CD4-positive, alpha-beta memory T cell (primary cell): ENCODE results near the gene MPP4. TPM values are rescaled to one million over a fixed set of nuclear protein-coding genes. Genes with fewer than 3 reads are reported as not detected.

Source experiments
- CTCF ChIA-PET: fragments of 350-600 bp; sonication (Branson Sonifier 250); formaldehyde crosslinking; loops from one replicate; lab custom pipeline; 2021; ENCODE audit warnings: inconsistent platforms; ENCODE audit not compliant: partially characterized antibody; lab: Charles Lee
- POLR2A ChIA-PET: fragments of 350-600 bp; sonication (Branson Sonifier 250); formaldehyde crosslinking; loops from one replicate; lab custom pipeline; 2021; ENCODE audit not compliant: partially characterized antibody; lab: Charles Lee
- DNase-seq, 5 donors: peaks; one replicate each; pipeline versions ENCODE4 v3.0.0 to v3.0.0-alpha.2; 2020 to 2022; ENCODE audit warnings: mixed read lengths in 1 of 5
- H3K27ac ChIP-seq: one replicate; pipeline ENCODE4 v1.7.0; 2013; ENCODE audit warnings: low read depth, low read length
- H3K27me3 ChIP-seq: 2 replicates; pipeline ENCODE4 v1.7.0; 2013; ENCODE audit warnings: mild to moderate bottlenecking, low read length, moderate library complexity; ENCODE audit not compliant: insufficient read depth
- H3K36me3 ChIP-seq: 2 replicates; pipeline ENCODE4 v1.7.0; 2013; ENCODE audit warnings: mild to moderate bottlenecking, low read length, moderate library complexity; ENCODE audit not compliant: insufficient read depth
- H3K4me1 ChIP-seq: 2 replicates; pipeline ENCODE4 v1.7.0; 2013; ENCODE audit warnings: mild to moderate bottlenecking, low read length, moderate library complexity; ENCODE audit not compliant: insufficient read depth
- H3K4me3 ChIP-seq, 2 donors: one replicate each; pipeline ENCODE4 v1.7.0; 2013; ENCODE audit warnings: low read length in 2 of 2, mild to moderate bottlenecking in 1 of 2
- H3K9me3 ChIP-seq, 2 donors: one replicate each; pipeline ENCODE4 v1.7.0; 2013; ENCODE audit warnings: low read length in 2 of 2, control low read depth in 1 of 2; ENCODE audit not compliant: control insufficient read depth in 1 of 2
- H3K27ac Mint-ChIP-seq, 7 donors: one replicate each; pipeline ENCODE4 v1.8.0; 2020 to 2021; ENCODE audit warnings: mixed read lengths in 7 of 7, mild to moderate bottlenecking in 6 of 7, inconsistent platforms in 3 of 7, moderate library complexity in 3 of 7
- H3K27me3 Mint-ChIP-seq, 2 donors: one replicate each; pipeline ENCODE4 v1.8.0; 2020 to 2021; ENCODE audit warnings: mixed read lengths in 2 of 2
- H3K36me3 Mint-ChIP-seq, 2 donors: one replicate each; pipeline ENCODE4 v1.8.0; 2020 to 2021; ENCODE audit warnings: mixed read lengths in 2 of 2, inconsistent platforms in 1 of 2, mild to moderate bottlenecking in 1 of 2
- H3K4me1 Mint-ChIP-seq, 4 donors: one replicate each; pipeline ENCODE4 v1.8.0; 2020 to 2021; ENCODE audit warnings: mixed read lengths in 4 of 4, mild to moderate bottlenecking in 1 of 4
- H3K4me3 Mint-ChIP-seq, 8 donors: one replicate each; pipeline ENCODE4 v1.8.0; 2020 to 2021; ENCODE audit warnings: mixed read lengths in 8 of 8, mild to moderate bottlenecking in 7 of 8, moderate library complexity in 6 of 8, inconsistent platforms in 3 of 8
- H3K9me3 Mint-ChIP-seq, 8 donors: one replicate each; pipeline ENCODE4 v1.8.0; 2020 to 2021; ENCODE audit warnings: mixed read lengths in 8 of 8, mild to moderate bottlenecking in 5 of 8, inconsistent platforms in 3 of 8, moderate library complexity in 1 of 8
- intact Hi-C: fragments of 100-400 bp; cut with micrococcal nuclease; formaldehyde crosslinking; loops from one replicate; pipeline ENCODE4 v1.15.1; 2023
- polyA plus RNA-seq, 2 donors: library from polyadenylated mRNA; unstranded; fragments of 300-500 nt; fragmentation: Illumina TruSeq; gene quantifications; one replicate each; pipeline ENCODE4 v1.2.3, GENCODE V29; 2021
- total RNA-seq, 2 experiments: library from RNA; stranded (reverse); gene quantifications; one replicate each; pipeline ENCODE4 v1.2.3, GENCODE V29; 2021

MPP4 gene
- total and polyA plus RNA-seq, 4 experiments from 2014 or later = not detected

GRCh38 chr2:201644001-201644400, 54.4 kb downstream of the MPP4 start:
- no peak overlapping the region for H3K4me3 ChIP-seq
- H3K4me1 Mint-ChIP-seq = peaks cover 7 to 23% (median 7%) of the 10 kb centered on the region in 4 donors
- no peaks in the 10 kb centered on the region for H3K4me1 ChIP-seq
- intact Hi-C loops = loop anchor here (5.0 kb wide), 2 partner anchors 682 to 733 kb away; partner anchors contain the start of genes BMPR2 and ORC2
- no peaks in the 10 kb centered on the region for H3K9me3 ChIP-seq
- peaks cover 0 to 8% of the 10 kb centered on the region in 2 donors for H3K36me3 Mint-ChIP-seq
- no peak overlapping the region for H3K27ac ChIP-seq
- peak overlapping the region in 6 of 7 donors; percentile 84 to 95 (median 91) for H3K27ac Mint-ChIP-seq
- H3K9me3 Mint-ChIP-seq = no peaks in the 10 kb centered on the region
- peak in 1 of 5 donors; percentile 4 for DNase-seq
- H3K27me3 ChIP-seq = no peaks in the 10 kb centered on the region
- ChIA-PET CTCF (no interaction called here), POLR2A (interaction anchor here (1.2 to 2.9 kb wide), 4 partner anchors 13 to 528 kb away, joined by 3 to 29 read pairs (median 16); partner anchors contain the start of genes ALS2, CFLAR, STRADB and TRAK2)
- H3K4me3 Mint-ChIP-seq = peak overlapping the region; percentile 49 to 89 (median 85)
- H3K27me3 Mint-ChIP-seq = peaks cover 0 to under 1% of the 10 kb centered on the region in 2 donors
- no peaks in the 10 kb centered on the region for H3K36me3 ChIP-seq

- no peaks in the 10 kb centered on the region for H3K9me3 ChIP-seq
- H3K27ac ChIP-seq = peak within 1 kb of the TSS; percentile 83
- no peaks in the 10 kb centered on the region for H3K27me3 Mint-ChIP-seq
- H3K4me3 ChIP-seq = peak within 1 kb of the TSS; percentile 92 to 97
- CTCF ChIA-PET = interaction anchor here (1.0 kb wide), 1 partner anchor 411 kb away, joined by 3 read pairs; no protein-coding TSS in a partner anchor
- H3K36me3 ChIP-seq = no peaks in the 10 kb centered on the region
- H3K36me3 Mint-ChIP-seq = peaks cover 0 to 8% of the 10 kb centered on the region in 2 donors
- no peaks in the 10 kb centered on the region for H3K4me1 ChIP-seq
- peaks cover 7 to 23% (median 7%) of the 10 kb centered on the region in 4 donors for H3K4me1 Mint-ChIP-seq
- POLR2A ChIA-PET = interaction anchor here (0.7 to 2.9 kb wide), 14 partner anchors 10 to 930 kb away, joined by 3 to 29 read pairs (median 4); partner anchors contain the start of genes ALS2, BZW1, CASP8 and CFLAR
- peak within 1 kb of the TSS; percentile 95 to 100 (median 96) for H3K27ac Mint-ChIP-seq
- H3K4me3 Mint-ChIP-seq = peak within 1 kb of the TSS; percentile 89 to 99 (median 96)
- intact Hi-C loops = loop anchor here (2.0 to 5.0 kb wide), 4 partner anchors 389 to 931 kb away; partner anchors contain the start of genes BMPR2, FZD7 and ORC2
- H3K27me3 ChIP-seq = no peaks in the 10 kb centered on the region
- H3K9me3 Mint-ChIP-seq = no peaks in the 10 kb centered on the region
- peak in 4 of 5 donors; percentile 56 to 65 (median 58) for DNase-seq
Measured at GRCh38 chr2:201643216-201643890, 55.1 kb downstream of the MPP4 start, which contains the start of gene TMEM237. Gene TMEM237, minus strand, starts transcription at chr2:201643503. Its CDS starts 103 bp downstream, at chr2:201643400.

- no peaks in the 10 kb centered on the region for H3K27me3 Mint-ChIP-seq
- POLR2A ChIA-PET = interaction anchor here (0.7 to 2.9 kb wide), 14 partner anchors 9 to 930 kb away, joined by 3 to 29 read pairs (median 4); partner anchors contain the start of genes ALS2, BZW1, CASP8 and CFLAR
- no peaks in the 10 kb centered on the region for H3K4me1 ChIP-seq
- CTCF ChIA-PET = interaction anchor here (0.8 to 1.0 kb wide), 2 partner anchors 190 to 411 kb away, joined by 3 read pairs; no protein-coding TSS in a partner anchor
- peak overlapping the region; percentile 92 to 97 for H3K4me3 ChIP-seq
- peaks cover 0 to 8% of the 10 kb centered on the region in 2 donors for H3K36me3 Mint-ChIP-seq
- peak overlapping the region; percentile 89 to 99 (median 96) for H3K4me3 Mint-ChIP-seq
- no peaks in the 10 kb centered on the region for H3K9me3 ChIP-seq
- H3K27ac ChIP-seq = peak overlapping the region; percentile 83
- peaks cover 7 to 23% (median 7%) of the 10 kb centered on the region in 4 donors for H3K4me1 Mint-ChIP-seq
- H3K27ac Mint-ChIP-seq = peak overlapping the region; percentile 95 to 100 (median 96)
- H3K36me3 ChIP-seq = no peaks in the 10 kb centered on the region
- peak; percentile 83 to 91 (median 89) for DNase-seq
- no peaks in the 10 kb centered on the region for H3K27me3 ChIP-seq
- intact Hi-C loops = loop anchor here (1.0 to 5.0 kb wide), 7 partner anchors 139 to 930 kb away; partner anchors contain the start of genes BMPR2, FZD7, ORC2 and STRADB
- H3K9me3 Mint-ChIP-seq = no peaks in the 10 kb centered on the region
Measured at GRCh38 chr2:201642579-201643215, 55.7 kb downstream of the MPP4 start.

- peak in 1 of 5 donors; percentile 78 for DNase-seq
- H3K9me3 Mint-ChIP-seq = no peaks in the 10 kb centered on the region
- Histone ChIP-seq H3K4me3 (peak overlapping the region; percentile 92 to 97), H3K27ac (peak overlapping the region; percentile 83), H3K4me1 (no peaks in the 10 kb centered on the region), H3K36me3 (no peaks in the 10 kb centered on the region), H3K9me3 (no peaks in the 10 kb centered on the region), H3K27me3 (no peaks in the 10 kb centered on the region)
- peak overlapping the region; percentile 89 to 99 (median 96) for H3K4me3 Mint-ChIP-seq
- H3K27ac Mint-ChIP-seq = peak overlapping the region; percentile 95 to 100 (median 96)
- H3K36me3 Mint-ChIP-seq = peaks cover 0 to 8% of the 10 kb centered on the region in 2 donors
- no peaks in the 10 kb centered on the region for H3K27me3 Mint-ChIP-seq
- H3K4me1 Mint-ChIP-seq = peaks cover 7 to 23% (median 7%) of the 10 kb centered on the region in 4 donors
- ChIA-PET POLR2A (interaction anchor here (0.7 to 2.9 kb wide), 11 partner anchors 8 to 929 kb away, joined by 3 to 29 read pairs (median 4); partner anchors contain the start of genes ALS2, BZW1, CASP8 and CLK1), CTCF (interaction anchor here (0.8 kb wide), 1 partner anchor 189 kb away, joined by 3 read pairs; no protein-coding TSS in a partner anchor)
- intact Hi-C loops = loop anchor here (1.0 to 5.0 kb wide), 7 partner anchors 139 to 929 kb away; partner anchors contain the start of genes BMPR2, FZD7, ORC2 and STRADB
Measured at GRCh38 chr2:201642086-201642578, 56.3 kb downstream of the MPP4 start.

- H3K4me3 Mint-ChIP-seq = no peak overlapping the region
- no peaks in the 10 kb centered on the region for H3K27me3 Mint-ChIP-seq
- no peaks in the 10 kb centered on the region for H3K9me3 Mint-ChIP-seq
- POLR2A ChIA-PET = no interaction called here
- Histone ChIP-seq H3K4me1 (no peaks in the 10 kb centered on the region), H3K9me3 (no peaks in the 10 kb centered on the region), H3K4me3 (no peak overlapping the region), H3K36me3 (no peaks in the 10 kb centered on the region), H3K27me3 (no peaks in the 10 kb centered on the region), H3K27ac (no peak overlapping the region)
- CTCF ChIA-PET = no interaction called here
- no peak for DNase-seq
- intact Hi-C loops = no loop called here
- H3K36me3 Mint-ChIP-seq = peaks cover 4 to 8% of the 10 kb centered on the region in 2 donors
- H3K27ac Mint-ChIP-seq = peak overlapping the region in 1 of 7 donors; percentile 48
- peaks cover 6 to 20% (median 7%) of the 10 kb centered on the region in 4 donors for H3K4me1 Mint-ChIP-seq
Measured at GRCh38 chr2:201639205-201639604, 59.2 kb downstream of the MPP4 start.

GRCh38 chr2:201638326-201638725, 60.1 kb downstream of the MPP4 start:
- Mint-ChIP-seq H3K27ac (no peak overlapping the region), H3K36me3 (peaks cover 4 to 7% of the 10 kb centered on the region in 2 donors), H3K4me1 (peaks cover 3 to 11% (median 6%) of the 10 kb centered on the region in 4 donors), H3K27me3 (no peaks in the 10 kb centered on the region), H3K9me3 (no peaks in the 10 kb centered on the region), H3K4me3 (no peak overlapping the region)
- no peaks in the 10 kb centered on the region for H3K36me3 ChIP-seq
- intact Hi-C loops = no loop called here
- ChIA-PET POLR2A (no interaction called here), CTCF (no interaction called here)
- H3K9me3 ChIP-seq = no peaks in the 10 kb centered on the region
- DNase-seq = no peak
- H3K27ac ChIP-seq = no peak overlapping the region
- no peaks in the 10 kb centered on the region for H3K4me1 ChIP-seq
- H3K27me3 ChIP-seq = no peaks in the 10 kb centered on the region
- no peak overlapping the region for H3K4me3 ChIP-seq
